Measurements from ENCODE around the gene SMTNL2. TPM values are rescaled to one million over a fixed set of nuclear protein-coding genes. Genes with fewer than 3 reads are reported as not detected.
A peak's percentile ranks its signal among the peaks of the same experiment; 100 is the strongest.

The SMTNL2 gene
- total and polyA plus RNA-seq, 2 of the 4 experiments (the other 2 are of a cell fraction): not detected

GRCh38 chr17:4623249-4623648, 38.9 kb downstream of the SMTNL2 start:
- no peak overlapping the region for H2AFZ ChIP-seq (replicated peaks; ENCODE audit: low read length, poor library complexity)
- H4K8ac ChIP-seq (ENCODE audit: low read depth in 2 of 2, low read length in 2 of 2): no peak overlapping the region

More at GRCh38 chr17:4623249-4623648, 38.9 kb downstream of the SMTNL2 start:
- H3K4ac ChIP-seq (ENCODE audit: low read depth, low read length): no peak overlapping the region
- in situ Hi-C loops (cut with MboI; ENCODE audit: low sequenced_read_pairs): loop anchor here (5.0 to 10.0 kb wide), 2 partner anchors 56 to 198 kb away; no protein-coding TSS in a partner anchor
- no peak overlapping the region for H2BK20ac ChIP-seq (ENCODE audit: low read depth, low read length)
- H3K23ac ChIP-seq (ENCODE audit: low read depth, low read length): no peak overlapping the region
- no peak overlapping the region for H3K27ac ChIP-seq (ENCODE audit: insufficient read depth, low read length)
- no peaks in the 10 kb centered on the region for H3K9me1 ChIP-seq (ENCODE audit: insufficient read depth, low read length)
- no peaks in the 10 kb centered on the region for H3K36me3 ChIP-seq (ENCODE audit: control insufficient read depth, insufficient read depth, low read length)
- no peaks in the 10 kb centered on the region for H3K9me3 ChIP-seq (ENCODE audit: control insufficient read depth, insufficient read depth, low read length)
- intact Hi-C loops (cut with micrococcal nuclease): no loop called here
- H3K79me1 ChIP-seq (ENCODE audit: low read depth in 1 of 2, low read length in 2 of 2): no peaks in the 10 kb centered on the region
- TF ChIP-seq RCOR1 (IDR thresholded peaks at IDR 0.05; ENCODE audit: insufficient replicate concordance, low read length) (no peak), MAZ (IDR thresholded peaks at IDR 0.05; ENCODE audit: borderline replicate concordance, low read depth, low read length) (no peak), CHD1 (IDR thresholded peaks at IDR 0.05; ENCODE audit: low read depth, low read length) (no peak), USF2 (IDR thresholded peaks at IDR 0.05; ENCODE audit: low read depth, low read length) (no peak), RFX5 (IDR thresholded peaks at IDR 0.05; ENCODE audit: low read depth, low read length) (no peak), BHLHE40 (IDR thresholded peaks at IDR 0.05; ENCODE audit: low read depth, low read length) (no peak), ELK1 (IDR thresholded peaks at IDR 0.05; ENCODE audit: borderline replicate concordance, low read depth, low read length) (no peak), RAD21 (IDR thresholded peaks at IDR 0.05; ENCODE audit: low read length) (no peak), SMC3 (IDR thresholded peaks at IDR 0.05; ENCODE audit: low read depth, low read length) (no peak), NFE2L2 (IDR thresholded peaks at IDR 0.05; ENCODE audit: low read depth, low read length) (no peak), CEBPB (IDR thresholded peaks at IDR 0.05; ENCODE audit: low read depth, low read length) (no peak), FOS (IDR thresholded peaks at IDR 0.05; ENCODE audit: low read depth, low read length) (no peak), MXI1 (IDR thresholded peaks at IDR 0.05; ENCODE audit: borderline replicate concordance, low read depth, low read length) (no peak), POLR2A (IDR thresholded peaks at IDR 0.05; ENCODE audit: low read depth, low read length) (no peak), CTCF (conservative IDR thresholded peaks at IDR 0.05; ENCODE audit: low read depth, low read length) (no peak), MAFK (IDR thresholded peaks at IDR 0.05; ENCODE audit: low read depth, low read length) (no peak)
- no peak overlapping the region for H4K5ac ChIP-seq (ENCODE audit: low read depth, low read length)
- no peak overlapping the region for H2BK15ac ChIP-seq (ENCODE audit: low read depth, low read length)
- no peak overlapping the region for H3K18ac ChIP-seq (ENCODE audit: low read depth, low read length)
- no peak overlapping the region for H3K14ac ChIP-seq (replicated peaks; ENCODE audit: low read depth, low read length)
- POLR2A ChIA-PET (ENCODE audit: unreplicated experiment): no interaction called here
- ATAC-seq (ENCODE audit: low read depth) (peak; percentile 74), DNase-seq (peak; percentile 71)
- no TSS peak for BruUV-seq (replicated peaks)
- H4K91ac ChIP-seq (ENCODE audit: insufficient read depth, low read depth, low read length): no peak overlapping the region
- H2AK9ac ChIP-seq (replicated peaks; ENCODE audit: low read depth, low read length, poor library complexity): no peak overlapping the region
- WGBS, 2 experiments (ENCODE audit: extremely low coverage in 2 of 2, insufficient read length in 1 of 2): no CpG with 5 or more reads among the region's 2 CpGs
- H4K20me1 ChIP-seq (ENCODE audit: insufficient read depth, low read length): no peaks in the 10 kb centered on the region
- CTCF ChIA-PET: interaction anchor here (1.5 kb wide), 1 partner anchor 56 kb away, joined by 4 read pairs; no protein-coding TSS in a partner anchor
- no peak overlapping the region for H2AK5ac ChIP-seq (ENCODE audit: low read depth, low read length)
- H3K4me2 ChIP-seq (ENCODE audit: low read depth, low read length): no peak overlapping the region
- H2BK120ac ChIP-seq (ENCODE audit: low read depth, low read length): no peak overlapping the region
- H3K4me1 ChIP-seq (ENCODE audit: control insufficient read depth, insufficient read depth, low read length): no peaks in the 10 kb centered on the region; the same call in 1 of the 2 replicates
- no peak overlapping the region for H2BK5ac ChIP-seq (ENCODE audit: low read depth, low read length, poor library complexity, severe bottlenecking)
- no peak overlapping the region for H3K4me3 ChIP-seq (ENCODE audit: insufficient read depth, low read depth, low read length)
- dilution Hi-C loops (cut with HindIII; ENCODE audit: low sequenced_read_pairs, unreplicated experiment): no loop called here
- H3K27me3 ChIP-seq (ENCODE audit: control insufficient read depth, insufficient read depth, low read length): peaks cover 13% of the 10 kb centered on the region
- no peak overlapping the region for H3K9ac ChIP-seq (ENCODE audit: low read depth, low read length)
- H3K56ac ChIP-seq (ENCODE audit: extremely low read depth, insufficient read depth, low read length): no peak overlapping the region

Measured in IMR-90 (cell line).